Hepatocyte (in vitro differentiated cells): ENCODE measurements around the gene GTPBP1.

ENCODE experiments used
- EZH2 ChIP-seq: fragments of 200-600 bp; sonication (generic); IDR thresholded peaks from 2 replicates; pipeline ENCODE4 v1.6.1; 2016; ENCODE audit warnings: antibody characterized with exemption, mild to moderate bottlenecking, borderline replicate concordance
- EZH2phosphoT487 ChIP-seq: fragments of 200-600 bp; sonication (generic); IDR thresholded peaks from one replicate; pipeline ENCODE4 v1.6.1; 2018; ENCODE audit warnings: antibody characterized with exemption, mild to moderate bottlenecking, low read depth, moderate library complexity; ENCODE audit not compliant: unreplicated experiment, severe bottlenecking
- TF ChIP-seq, protein P1 (sequence below): fragments of 200-600 bp; sonication (generic); IDR thresholded peaks from 2 replicates; pipeline ENCODE4 v1.5.1; 2016; ENCODE audit warnings: antibody characterized with exemption, mild to moderate bottlenecking; ENCODE audit not compliant: poor library complexity

DNA sequence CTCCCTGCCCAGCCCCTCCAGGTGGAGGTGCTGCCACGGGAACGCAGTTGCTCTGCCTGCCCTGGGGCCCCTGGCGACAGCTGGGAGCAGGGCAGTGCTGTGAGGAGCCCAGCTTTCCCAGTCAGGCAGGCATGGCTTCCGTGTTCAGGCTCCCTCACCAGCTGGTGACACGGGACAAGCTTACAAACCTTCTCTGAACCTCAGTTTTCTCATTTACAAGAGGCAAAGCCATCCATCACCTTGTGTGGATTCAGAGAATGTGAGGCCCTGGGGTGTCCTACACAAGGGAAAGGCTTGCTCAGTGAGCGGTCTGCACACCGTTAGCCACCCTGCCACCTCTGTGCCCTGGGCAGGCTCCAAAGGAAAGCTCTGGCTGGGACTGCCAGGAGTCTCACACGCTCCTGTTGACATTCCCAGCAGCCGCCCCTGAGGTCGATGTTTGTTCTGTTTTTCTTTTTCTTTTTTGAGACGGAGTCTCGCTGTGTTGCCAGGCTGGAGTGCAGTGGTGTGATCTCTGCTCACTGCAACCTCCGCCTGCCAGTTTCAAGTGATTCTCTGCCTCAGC lies 26.6 kb downstream of the GTPBP1 start:
- TF ChIP-seq, protein P1, sequence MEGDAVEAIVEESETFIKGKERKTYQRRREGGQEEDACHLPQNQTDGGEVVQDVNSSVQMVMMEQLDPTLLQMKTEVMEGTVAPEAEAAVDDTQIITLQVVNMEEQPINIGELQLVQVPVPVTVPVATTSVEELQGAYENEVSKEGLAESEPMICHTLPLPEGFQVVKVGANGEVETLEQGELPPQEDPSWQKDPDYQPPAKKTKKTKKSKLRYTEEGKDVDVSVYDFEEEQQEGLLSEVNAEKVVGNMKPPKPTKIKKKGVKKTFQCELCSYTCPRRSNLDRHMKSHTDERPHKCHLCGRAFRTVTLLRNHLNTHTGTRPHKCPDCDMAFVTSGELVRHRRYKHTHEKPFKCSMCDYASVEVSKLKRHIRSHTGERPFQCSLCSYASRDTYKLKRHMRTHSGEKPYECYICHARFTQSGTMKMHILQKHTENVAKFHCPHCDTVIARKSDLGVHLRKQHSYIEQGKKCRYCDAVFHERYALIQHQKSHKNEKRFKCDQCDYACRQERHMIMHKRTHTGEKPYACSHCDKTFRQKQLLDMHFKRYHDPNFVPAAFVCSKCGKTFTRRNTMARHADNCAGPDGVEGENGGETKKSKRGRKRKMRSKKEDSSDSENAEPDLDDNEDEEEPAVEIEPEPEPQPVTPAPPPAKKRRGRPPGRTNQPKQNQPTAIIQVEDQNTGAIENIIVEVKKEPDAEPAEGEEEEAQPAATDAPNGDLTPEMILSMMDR = no peak
- TF ChIP-seq EZH2phosphoT487 (no peak), EZH2 (no peak)
